HepG2 (cell line): ENCODE data around the gene GSTT2. TPM values are rescaled to one million over a fixed set of nuclear protein-coding genes. Genes with fewer than 3 reads are reported as not detected.

ENCODE experiments used
- AGO2 ChIP-seq: fragments of 200-400 bp; formaldehyde crosslinking; optimal IDR thresholded peaks from 2 replicates; pipeline ENCODE3; 2017; ENCODE audit warnings: mild to moderate bottlenecking, low read depth, low read length, moderate library complexity
- ATF7 ChIP-seq, 2 experiments: fragments of 450-650 bp in 1 of 2; sonication (generic) in 1 of 2; formaldehyde crosslinking in 1 of 2; IDR thresholded peaks; 2 replicates each; pipeline versions ENCODE4 v1.4.0 to v1.6.1; 2016 to 2020; ENCODE audit warnings: antibody characterized with exemption in 1 of 2, mild to moderate bottlenecking in 1 of 2, missing genetic modification reagents in 1 of 2
- BRD4 ChIP-seq: sonication (generic); formaldehyde crosslinking; IDR thresholded peaks from 2 replicates; pipeline ENCODE4 v1.4.0; 2020; ENCODE audit warnings: missing genetic modification reagents
- CEBPZ ChIP-seq: IDR thresholded peaks from 2 replicates; pipeline ENCODE4 v1.6.1; 2012; ENCODE audit warnings: low read length, improper control_type of control experiment
- FOSL2 ChIP-seq: sonication (generic); formaldehyde crosslinking; IDR thresholded peaks from 2 replicates; pipeline ENCODE4 v1.4.0; 2020; ENCODE audit warnings: missing genetic modification reagents
- KMT2B ChIP-seq: IDR thresholded peaks from 2 replicates; pipeline ENCODE4 v1.6.1; 2016; ENCODE audit warnings: missing genetic modification reagents, missing compliant biosample characterization
- NFIB ChIP-seq: sonication (generic); formaldehyde crosslinking; IDR thresholded peaks from 2 replicates; pipeline ENCODE4 v1.9.0; 2021; ENCODE audit warnings: missing genetic modification reagents, mild to moderate bottlenecking, borderline replicate concordance
- PREB ChIP-seq: sonication (generic); formaldehyde crosslinking; IDR thresholded peaks from 2 replicates; pipeline ENCODE4 v1.4.0; 2020; ENCODE audit warnings: missing genetic modification reagents
- SP2 ChIP-seq: sonication (generic); formaldehyde crosslinking; IDR thresholded peaks from 2 replicates; pipeline ENCODE4 v1.5.1; 2020; ENCODE audit warnings: mild to moderate bottlenecking, missing genetic modification reagents
- SRSF9 ChIP-seq: fragments of 200-400 bp; formaldehyde crosslinking; IDR thresholded peaks from 2 replicates; pipeline ENCODE4 v1.6.1; 2018; ENCODE audit warnings: borderline replicate concordance, mild to moderate bottlenecking, low read depth, low read length; ENCODE audit not compliant: insufficient read depth, poor library complexity, severe bottlenecking
- TBP ChIP-seq: sonication (generic); formaldehyde crosslinking; IDR thresholded peaks from 2 replicates; pipeline ENCODE4 v1.5.0; 2020; ENCODE audit warnings: missing genetic modification reagents
- ZBTB2 ChIP-seq: sonication (generic); formaldehyde crosslinking; IDR thresholded peaks from 2 replicates; pipeline ENCODE4 v1.8.0; 2022; ENCODE audit warnings: low read depth, missing genetic modification reagents
- ZBTB21 ChIP-seq: sonication (generic); formaldehyde crosslinking; IDR thresholded peaks from 2 replicates; pipeline ENCODE4 v1.4.0; 2020; ENCODE audit warnings: missing genetic modification reagents
- ZBTB43 ChIP-seq: sonication (generic); formaldehyde crosslinking; conservative IDR thresholded peaks from 2 replicates; pipeline ENCODE4 v1.4.0; 2020; ENCODE audit warnings: missing genetic modification reagents
- ZNF256 ChIP-seq: sonication (generic); formaldehyde crosslinking; conservative IDR thresholded peaks from 2 replicates; pipeline ENCODE4 v1.4.0; 2020; ENCODE audit warnings: missing genetic modification reagents
- ZNF275 ChIP-seq: sonication (generic); formaldehyde crosslinking; IDR thresholded peaks from 2 replicates; pipeline ENCODE4 v1.8.0; 2022; ENCODE audit warnings: missing genetic modification reagents, mild to moderate bottlenecking, inconsistent platforms, borderline replicate concordance
- ZNF484 ChIP-seq: sonication (generic); formaldehyde crosslinking; IDR thresholded peaks from 2 replicates; pipeline ENCODE4 v1.5.1; 2020; ENCODE audit warnings: mild to moderate bottlenecking, low read depth, missing genetic modification reagents, borderline replicate concordance
- ZNF569 ChIP-seq: sonication (generic); formaldehyde crosslinking; IDR thresholded peaks from 2 replicates; pipeline ENCODE4 v1.5.0; 2020; ENCODE audit warnings: mild to moderate bottlenecking, missing genetic modification reagents, moderate library complexity, borderline replicate concordance
- ZNF850 ChIP-seq: sonication (generic); formaldehyde crosslinking; conservative IDR thresholded peaks from 2 replicates; pipeline ENCODE4 v1.9.0; 2021; ENCODE audit warnings: mild to moderate bottlenecking, missing genetic modification reagents
- polyA plus RNA-seq, 8 experiments: library from polyadenylated mRNA; depleted of rRNA in 3 of 8; stranded (reverse) in 7 of 8; unstranded in 1 of 8; fragments of >200 nt; fragmentation: Illumina TruSeq in 4 of 8; extraction: Trizol in 4 of 8; gene quantifications; 2 replicates each; pipeline versions ENCODE4 v1.2.1 to v1.2.3, GENCODE V29; 2011 to 2016; ENCODE audit warnings: low read depth in 4 of 8, missing spikeins in 1 of 8, mixed read lengths in 1 of 8; ENCODE audit not compliant: insufficient read depth in 1 of 8
- total RNA-seq, 5 experiments: library from RNA; depleted of rRNA; stranded (reverse); fragments of >200 nt; fragmentation: Illumina TruSeq; extraction: Trizol; gene quantifications; 2 replicates each; pipeline ENCODE4 v1.2.3, GENCODE V29; 2016; ENCODE audit warnings: low read depth in 1 of 5

Gene GSTT2
- total and polyA plus RNA-seq, 2 of the 13 experiments (the other 11 are each of a cell fraction or from before 2014, with no cell fraction given) = not detected

- TF ChIP-seq ZNF275 (CRISPR knock-in tag) (no peak), ZBTB21 (no peak), BRD4 (no peak), SRSF9 (no peak), TBP (CRISPR knock-in tag) (no peak), AGO2 (peak; percentile 55), ZBTB43 (no peak), CEBPZ (no peak), NFIB (CRISPR knock-in tag) (0 out of 2 replicates have a peak, but pooled peaks have one; percentile 24), SP2 (CRISPR knock-in tag) (no peak), ZNF484 (CRISPR knock-in tag) (no peak), ATF7 (IDR thresholded peaks at IDR 0.05) (no peak), ATF7 (CRISPR knock-in tag; IDR thresholded peaks at IDR 0.05) (0 out of 2 replicates have a peak, but pooled peaks have one; percentile 1), ZNF569 (CRISPR knock-in tag) (no peak), ZNF850 (CRISPR knock-in tag) (no peak), FOSL2 (no peak), ZBTB2 (CRISPR knock-in tag) (no peak), PREB (CRISPR knock-in tag) (no peak), KMT2B (CRISPR knock-in tag) (no peak), ZNF256 (CRISPR knock-in tag) (no peak)
These were observed 27.5 kb downstream of the GSTT2 start (continued) for GRCh38 chr22:24007253-24008021.
